IgD-negative memory B cell (primary cell): ENCODE results near the gene SYNJ2BP. TPM values are rescaled to one million over a fixed set of nuclear protein-coding genes. Genes with fewer than 3 reads are reported as not detected.
"Not testable (repeated sequence)": the region's sequence is repeated elsewhere in the genome, so short reads cannot be mapped to it uniquely, and the experiment has no call there.

Experiments used
- H3K27ac Mint-ChIP-seq, 3 donors: one replicate each; pipeline ENCODE4 v1.8.0; 2020 to 2022; ENCODE audit warnings: mild to moderate bottlenecking in 3 of 3, mixed read lengths in 3 of 3, moderate library complexity in 1 of 3
- H3K27me3 Mint-ChIP-seq: one replicate; pipeline ENCODE4 v1.8.0; 2021; ENCODE audit warnings: mixed read lengths
- H3K36me3 Mint-ChIP-seq: one replicate; pipeline ENCODE4 v1.8.0; 2020; ENCODE audit warnings: mild to moderate bottlenecking, mixed read lengths
- H3K4me1 Mint-ChIP-seq, 3 donors: one replicate each; pipeline ENCODE4 v1.8.0; 2020 to 2022; ENCODE audit warnings: mixed read lengths in 3 of 3, mild to moderate bottlenecking in 1 of 3
- H3K4me3 Mint-ChIP-seq, 4 donors: one replicate each; pipeline ENCODE4 v1.8.0; 2020 to 2022; ENCODE audit warnings: mild to moderate bottlenecking in 4 of 4, mixed read lengths in 4 of 4, moderate library complexity in 3 of 4
- H3K9me3 Mint-ChIP-seq, 3 donors: one replicate each; pipeline ENCODE4 v1.8.0; 2020 to 2021; ENCODE audit warnings: mixed read lengths in 3 of 3, mild to moderate bottlenecking in 1 of 3
- polyA plus RNA-seq: library from polyadenylated mRNA; unstranded; fragments of 300-500 nt; fragmentation: Illumina TruSeq; gene quantifications from one replicate; pipeline ENCODE4 v1.2.3, GENCODE V29; 2021

The SYNJ2BP gene
- 13.7 TPM for polyA plus RNA-seq

GRCh38 chr14:70416725-70417349 is at the start of gene SYNJ2BP:
Gene SYNJ2BP (minus strand): TSS chr14:70417090. CDS start chr14:70416963, 127 bp downstream.
- no peaks in the 10 kb centered on the region for H3K9me3 Mint-ChIP-seq
- peaks cover 3% of the 10 kb centered on the region for H3K36me3 Mint-ChIP-seq
- H3K27me3 Mint-ChIP-seq: no peaks in the 10 kb centered on the region
- H3K4me1 Mint-ChIP-seq: peaks cover 17 to 22% (median 21%) of the 10 kb centered on the region in 3 donors
- H3K4me3 Mint-ChIP-seq: peak within 1 kb of the TSS; percentile 96 to 100 (median 96)
- H3K27ac Mint-ChIP-seq: peak within 1 kb of the TSS; percentile 34 to 99 (median 91)

- no peak overlapping the region for H3K4me3 Mint-ChIP-seq
- no peaks in the 10 kb centered on the region for H3K4me1 Mint-ChIP-seq
- no peaks in the 10 kb centered on the region for H3K36me3 Mint-ChIP-seq
- no peaks in the 10 kb centered on the region for H3K27me3 Mint-ChIP-seq
- H3K9me3 Mint-ChIP-seq: no peaks in the 10 kb centered on the region
- no peak overlapping the region for H3K27ac Mint-ChIP-seq
Measured at GRCh38 chr14:70454731-70455130, 37.8 kb upstream of the SYNJ2BP start.

- H3K4me3 Mint-ChIP-seq: no peak within 1 kb of the TSS
- no peaks in the 10 kb centered on the region for H3K36me3 Mint-ChIP-seq
- H3K27ac Mint-ChIP-seq: no peak within 1 kb of the TSS
- H3K9me3 Mint-ChIP-seq: peaks cover 0 to 2% (median 0%) of the 10 kb centered on the region in 3 donors
- no peaks in the 10 kb centered on the region for H3K4me1 Mint-ChIP-seq
- no peaks in the 10 kb centered on the region for H3K27me3 Mint-ChIP-seq
Measured at GRCh38 chr14:70451874-70452273, 35.0 kb upstream of the SYNJ2BP start, which contains the start of gene ADAM21. Gene ADAM21 (plus strand): TSS chr14:70452174. CDS start chr14:70457500, 5,326 bp downstream.

GRCh38 chr14:70448633-70449340 is 31.9 kb upstream of the SYNJ2BP start:
- H3K36me3 Mint-ChIP-seq: peaks cover 2% of the 10 kb centered on the region
- H3K27me3 Mint-ChIP-seq: no peaks in the 10 kb centered on the region
- no peak overlapping the region for H3K27ac Mint-ChIP-seq
- no peak overlapping the region for H3K4me3 Mint-ChIP-seq
- H3K4me1 Mint-ChIP-seq: no peaks in the 10 kb centered on the region
- peaks cover 2 to 12% (median 5%) of the 10 kb centered on the region in 3 donors for H3K9me3 Mint-ChIP-seq

- H3K27me3 Mint-ChIP-seq: peaks cover 2% of the 10 kb centered on the region
- no peak overlapping the region for H3K4me3 Mint-ChIP-seq
- peaks cover 0 to 1% (median 0%) of the 10 kb centered on the region in 3 donors for H3K4me1 Mint-ChIP-seq
- H3K27ac Mint-ChIP-seq: no peak overlapping the region
- H3K36me3 Mint-ChIP-seq: peaks cover 3% of the 10 kb centered on the region
- H3K9me3 Mint-ChIP-seq: peaks cover 6 to 24% (median 21%) of the 10 kb centered on the region in 3 donors
Measured at GRCh38 chr14:70442750-70443149, 25.9 kb upstream of the SYNJ2BP start.

- Mint-ChIP-seq H3K27me3 (peaks cover 2% of the 10 kb centered on the region), H3K4me1 (peaks cover 0 to 1% (median 0%) of the 10 kb centered on the region in 3 donors), H3K9me3 (peaks cover 6 to 32% (median 26%) of the 10 kb centered on the region in 3 donors)
Measured at GRCh38 chr14:70441641-70442040, 24.8 kb upstream of the SYNJ2BP start.

GRCh38 chr14:70436867-70437266 is 20.0 kb upstream of the SYNJ2BP start:
- Mint-ChIP-seq H3K36me3 (peaks cover 1% of the 10 kb centered on the region), H3K9me3 (peaks cover 12 to 42% (median 23%) of the 10 kb centered on the region in 3 donors), H3K4me1 (no peaks in the 10 kb centered on the region), H3K27me3 (peaks cover 4% of the 10 kb centered on the region), H3K27ac (no peak overlapping the region), H3K4me3 (no peak overlapping the region)

More at GRCh38 chr14:70441641-70442040, 24.8 kb upstream of the SYNJ2BP start:
- Mint-ChIP-seq H3K36me3 (peaks cover 3% of the 10 kb centered on the region), H3K27ac (no peak overlapping the region), H3K4me3 (no peak overlapping the region)

GRCh38 chr14:70426555-70426954 is 9.7 kb upstream of the SYNJ2BP start:
- not testable (repeated sequence) for H3K4me3 Mint-ChIP-seq, H3K36me3 Mint-ChIP-seq, H3K27ac Mint-ChIP-seq

GRCh38 chr14:70425354-70425753 is 8.5 kb upstream of the SYNJ2BP start:
- Mint-ChIP-seq H3K27me3 (no peaks in the 10 kb centered on the region), H3K4me3 (no peak overlapping the region), H3K9me3 (peaks cover 3 to 8% (median 4%) of the 10 kb centered on the region in 3 donors), H3K36me3 (no peaks in the 10 kb centered on the region), H3K4me1 (no peaks in the 10 kb centered on the region), H3K27ac (no peak overlapping the region)

More at GRCh38 chr14:70426555-70426954, 9.7 kb upstream of the SYNJ2BP start:
- not testable (repeated sequence) for H3K4me1 Mint-ChIP-seq, H3K27me3 Mint-ChIP-seq
- H3K9me3 Mint-ChIP-seq: peaks cover 3 to 19% (median 9%) of the 10 kb centered on the region in 3 donors

- Mint-ChIP-seq H3K36me3 (peaks cover 3% of the 10 kb centered on the region), H3K4me1 (no peaks in the 10 kb centered on the region), H3K4me3 (no peak overlapping the region), H3K9me3 (peaks cover 0 to 2% (median 1%) of the 10 kb centered on the region in 3 donors), H3K27ac (no peak overlapping the region), H3K27me3 (no peaks in the 10 kb centered on the region)
Measured at GRCh38 chr14:70422538-70422937, 5.6 kb upstream of the SYNJ2BP start.

- Mint-ChIP-seq H3K4me1 (peaks cover 16 to 20% (median 17%) of the 10 kb centered on the region in 3 donors), H3K4me3 (peak overlapping the region in 2 of 4 donors; percentile 12 to 56)
- not testable (repeated sequence) for H3K9me3 Mint-ChIP-seq, H3K27me3 Mint-ChIP-seq, H3K27ac Mint-ChIP-seq, H3K36me3 Mint-ChIP-seq
Measured at GRCh38 chr14:70419270-70419931, 2.5 kb upstream of the SYNJ2BP start.

- Mint-ChIP-seq H3K4me1 (peaks cover 17 to 27% (median 26%) of the 10 kb centered on the region in 3 donors), H3K9me3 (no peaks in the 10 kb centered on the region), H3K27me3 (no peaks in the 10 kb centered on the region), H3K4me3 (peak overlapping the region; percentile 96 to 100 (median 96)), H3K36me3 (peaks cover 3% of the 10 kb centered on the region), H3K27ac (peak overlapping the region in 2 of 3 donors; percentile 91 to 99)
Measured at GRCh38 chr14:70416338-70416724, 559 bp downstream of the SYNJ2BP start.

GRCh38 chr14:70415788-70416187 is 1.1 kb downstream of the SYNJ2BP start:
- peaks cover 17 to 27% (median 26%) of the 10 kb centered on the region in 3 donors for H3K4me1 Mint-ChIP-seq
- no peaks in the 10 kb centered on the region for H3K9me3 Mint-ChIP-seq
- peaks cover 3% of the 10 kb centered on the region for H3K36me3 Mint-ChIP-seq
- H3K4me3 Mint-ChIP-seq: peak overlapping the region; percentile 75 to 96 (median 89)
- no peaks in the 10 kb centered on the region for H3K27me3 Mint-ChIP-seq
- H3K27ac Mint-ChIP-seq: peak overlapping the region in 1 of 3 donors; percentile 31

GRCh38 chr14:70407621-70408020 is 9.3 kb downstream of the SYNJ2BP start:
- H3K27ac Mint-ChIP-seq: peak overlapping the region in 1 of 3 donors; percentile 9
- peaks cover 5% of the 10 kb centered on the region for H3K36me3 Mint-ChIP-seq
- H3K9me3 Mint-ChIP-seq: no peaks in the 10 kb centered on the region
- H3K4me3 Mint-ChIP-seq: no peak overlapping the region
- H3K4me1 Mint-ChIP-seq: peaks cover 4 to 22% (median 17%) of the 10 kb centered on the region in 3 donors
- no peaks in the 10 kb centered on the region for H3K27me3 Mint-ChIP-seq

GRCh38 chr14:70406216-70406615 is 10.7 kb downstream of the SYNJ2BP start:
- Mint-ChIP-seq H3K4me3 (peak overlapping the region in 1 of 4 donors; percentile 23), H3K4me1 (peaks cover 4 to 16% (median 13%) of the 10 kb centered on the region in 3 donors)
- not testable (repeated sequence) for H3K27ac Mint-ChIP-seq, H3K9me3 Mint-ChIP-seq, H3K36me3 Mint-ChIP-seq, H3K27me3 Mint-ChIP-seq
